HEK293T (cell line): Measurements from ENCODE around the gene TRIM43B.
"Not testable (repeated sequence)": the region's sequence is repeated elsewhere in the genome, so short reads cannot be mapped to it uniquely, and the experiment has no call there.

Source experiments
- BHLHE40 ChIP-seq: fragments of 450-650 bp; IDR thresholded peaks from 2 replicates; pipeline ENCODE4 v1.6.1; 2016; ENCODE audit warnings: mild to moderate bottlenecking, moderate library complexity, borderline replicate concordance
- ELF4 ChIP-seq: fragments of 450-650 bp; IDR thresholded peaks from 2 replicates; pipeline ENCODE4 v1.6.1; 2017; ENCODE audit warnings: antibody characterized with exemption
- FOXA1 ChIP-seq: fragments of 450-650 bp; IDR thresholded peaks from 2 replicates; pipeline ENCODE4 v1.6.1; 2016; ENCODE audit warnings: mild to moderate bottlenecking
- FOXK2 ChIP-seq: fragments of 450-650 bp; IDR thresholded peaks from 2 replicates; pipeline ENCODE4 v1.6.1; 2016; ENCODE audit warnings: mild to moderate bottlenecking
- LEF1 ChIP-seq: fragments of 450-650 bp; IDR thresholded peaks from 2 replicates; pipeline ENCODE4 v1.6.1; 2017; ENCODE audit warnings: mild to moderate bottlenecking, borderline replicate concordance
- NFRKB ChIP-seq: fragments of 450-650 bp; IDR thresholded peaks from 2 replicates; pipeline ENCODE4 v1.6.1; 2016; ENCODE audit warnings: mild to moderate bottlenecking, moderate library complexity
- SP1 ChIP-seq: fragments of 450-650 bp; IDR thresholded peaks from 2 replicates; pipeline ENCODE4 v1.6.1; 2017
- ZNF384 ChIP-seq: fragments of 450-650 bp; IDR thresholded peaks from 2 replicates; pipeline ENCODE4 v1.6.1; 2016
- TF ChIP-seq, protein P1 (sequence below): fragments of 450-650 bp; IDR thresholded peaks from 2 replicates; pipeline ENCODE4 v1.6.1; 2016

DNA sequence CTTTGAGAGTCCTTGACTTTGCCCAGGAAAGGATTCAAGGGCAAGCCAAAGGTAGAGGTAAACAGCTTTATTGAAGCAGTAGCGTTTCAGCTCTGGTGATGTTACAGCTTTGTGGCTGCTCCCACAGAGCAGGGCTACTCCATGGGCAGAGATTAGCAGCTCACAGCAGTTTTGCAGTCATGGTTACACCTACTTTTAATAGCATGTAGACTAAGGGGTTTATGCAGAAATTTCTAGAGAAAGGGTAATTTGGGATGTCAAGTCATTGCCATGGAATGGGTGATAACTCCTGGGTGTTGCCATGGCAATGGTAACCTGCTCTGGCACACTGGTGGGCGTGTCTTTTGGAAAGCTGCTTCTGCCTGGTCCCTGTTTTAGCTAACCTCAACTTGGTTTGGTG lies 18.0 kb downstream of the TRIM43B start:
- TF ChIP-seq SP1, ZNF384, FOXK2, BHLHE40, ELF4, LEF1, FOXA1, NFRKB: not testable (repeated sequence)
- TF ChIP-seq, protein P1, sequence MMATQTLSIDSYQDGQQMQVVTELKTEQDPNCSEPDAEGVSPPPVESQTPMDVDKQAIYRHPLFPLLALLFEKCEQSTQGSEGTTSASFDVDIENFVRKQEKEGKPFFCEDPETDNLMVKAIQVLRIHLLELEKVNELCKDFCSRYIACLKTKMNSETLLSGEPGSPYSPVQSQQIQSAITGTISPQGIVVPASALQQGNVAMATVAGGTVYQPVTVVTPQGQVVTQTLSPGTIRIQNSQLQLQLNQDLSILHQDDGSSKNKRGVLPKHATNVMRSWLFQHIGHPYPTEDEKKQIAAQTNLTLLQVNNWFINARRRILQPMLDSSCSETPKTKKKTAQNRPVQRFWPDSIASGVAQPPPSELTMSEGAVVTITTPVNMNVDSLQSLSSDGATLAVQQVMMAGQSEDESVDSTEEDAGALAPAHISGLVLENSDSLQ: not testable (repeated sequence)
